Measurements from ENCODE around the gene TFG.

The TFG gene

DNA sequence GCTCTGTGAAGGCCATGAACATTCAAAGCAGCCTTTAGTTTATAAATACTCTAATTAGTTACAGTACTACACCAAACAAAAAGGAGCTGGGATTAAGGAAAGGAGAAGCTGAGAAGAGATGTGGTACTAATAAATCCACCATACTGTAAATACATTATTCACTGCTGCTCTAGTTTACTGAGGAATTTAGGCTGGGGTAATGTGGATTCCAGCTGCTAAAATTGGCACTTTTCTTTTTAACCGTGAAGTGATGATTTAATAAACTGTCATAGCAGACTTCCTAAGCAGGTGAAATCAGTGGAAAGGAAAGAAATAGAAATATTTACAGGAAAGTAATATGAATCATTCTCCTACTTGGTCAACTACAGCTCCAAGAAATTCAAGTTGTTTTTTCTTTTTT is 88.7 kb downstream of the TFG start:
- no peak for DNase-seq (ENCODE audit: low spot score)

Measured in CD4-positive, alpha-beta T cell treated with Interleukin-6 at 100 ng/mL for 8 hours (primary cell).